ENCODE results near the gene DUSP10.

Gene DUSP10

DNA sequence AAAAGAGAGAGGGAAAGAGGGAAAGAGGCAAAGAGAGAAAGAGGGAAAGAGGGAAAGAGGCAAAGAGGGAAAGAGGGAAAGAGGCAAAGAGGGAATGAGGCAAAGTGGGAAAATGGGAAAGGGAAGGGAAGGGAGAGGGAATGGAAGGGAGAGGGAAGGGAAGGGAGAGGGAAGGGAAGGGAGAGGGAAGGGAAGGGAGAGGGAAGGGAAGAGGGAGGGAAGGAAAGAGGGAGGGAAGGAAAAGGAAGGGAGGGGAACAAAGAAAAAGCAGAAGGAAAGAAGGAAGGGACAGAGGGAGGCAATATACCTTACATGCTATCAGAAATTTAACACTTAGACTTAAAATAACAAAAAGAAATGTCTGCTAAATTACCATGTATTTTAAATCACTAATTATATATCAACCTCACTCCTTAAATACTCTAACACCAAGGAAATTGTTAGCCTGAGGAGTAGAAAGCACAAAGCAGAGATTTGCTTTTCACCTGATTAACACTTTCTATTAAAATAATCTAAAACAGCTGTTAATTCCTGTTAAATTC, 41.8 kb downstream of the DUSP10 start:
- no peak for ATAC-seq

DNA sequence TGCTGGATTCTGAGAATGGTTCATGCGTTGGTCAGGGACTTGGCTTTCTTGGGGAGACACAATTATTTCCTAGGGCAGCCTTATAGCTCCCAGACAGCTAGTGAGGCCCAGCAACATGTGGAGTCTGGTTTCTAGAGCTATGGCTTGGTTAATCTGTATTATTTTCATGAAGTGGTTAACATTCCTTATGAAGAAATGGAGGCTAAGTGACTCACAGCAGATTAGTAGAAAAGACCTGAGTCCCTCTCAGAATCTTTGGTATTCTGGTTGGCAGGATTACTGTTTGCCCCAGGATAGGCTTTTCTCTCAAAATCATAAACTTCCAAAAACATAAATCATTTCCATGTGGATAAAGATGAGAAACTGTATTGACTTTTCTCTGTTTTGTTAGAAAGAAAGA, 42.3 kb downstream of the DUSP10 start:
- ATAC-seq, result peak; percentile 64

More for the DNA sequence above, 41.8 kb downstream of the DUSP10 start:
- TF ChIP-seq BACH2 (CRISPR knock-in tag; IDR thresholded peaks at IDR 0.05; ENCODE audit: borderline replicate concordance) (no peak), ZNF70 (CRISPR knock-in tag; IDR thresholded peaks at IDR 0.05) (no peak), ESRRG (CRISPR knock-in tag; IDR thresholded peaks at IDR 0.05) (no peak), ISL1 (CRISPR knock-in tag; IDR thresholded peaks at IDR 0.05) (no peak), TOX (CRISPR knock-in tag; IDR thresholded peaks at IDR 0.05; ENCODE audit: borderline replicate concordance) (no peak), CSDC2 (CRISPR knock-in tag; IDR thresholded peaks at IDR 0.05) (no peak), ARNTL (CRISPR knock-in tag; IDR thresholded peaks at IDR 0.05; ENCODE audit: borderline replicate concordance, low read depth) (no peak), OSR1 (CRISPR knock-in tag; IDR thresholded peaks at IDR 0.05) (no peak), ZNF8 (CRISPR knock-in tag; IDR thresholded peaks at IDR 0.05) (no peak), ZNF565 (CRISPR knock-in tag; conservative IDR thresholded peaks at IDR 0.05; ENCODE audit: low read depth) (no peak), GLIS3 (CRISPR knock-in tag; IDR thresholded peaks at IDR 0.05) (no peak), PPARA (CRISPR knock-in tag; IDR thresholded peaks at IDR 0.05; ENCODE audit: borderline replicate concordance) (no peak)
- TF ChIP-seq, protein P1, sequence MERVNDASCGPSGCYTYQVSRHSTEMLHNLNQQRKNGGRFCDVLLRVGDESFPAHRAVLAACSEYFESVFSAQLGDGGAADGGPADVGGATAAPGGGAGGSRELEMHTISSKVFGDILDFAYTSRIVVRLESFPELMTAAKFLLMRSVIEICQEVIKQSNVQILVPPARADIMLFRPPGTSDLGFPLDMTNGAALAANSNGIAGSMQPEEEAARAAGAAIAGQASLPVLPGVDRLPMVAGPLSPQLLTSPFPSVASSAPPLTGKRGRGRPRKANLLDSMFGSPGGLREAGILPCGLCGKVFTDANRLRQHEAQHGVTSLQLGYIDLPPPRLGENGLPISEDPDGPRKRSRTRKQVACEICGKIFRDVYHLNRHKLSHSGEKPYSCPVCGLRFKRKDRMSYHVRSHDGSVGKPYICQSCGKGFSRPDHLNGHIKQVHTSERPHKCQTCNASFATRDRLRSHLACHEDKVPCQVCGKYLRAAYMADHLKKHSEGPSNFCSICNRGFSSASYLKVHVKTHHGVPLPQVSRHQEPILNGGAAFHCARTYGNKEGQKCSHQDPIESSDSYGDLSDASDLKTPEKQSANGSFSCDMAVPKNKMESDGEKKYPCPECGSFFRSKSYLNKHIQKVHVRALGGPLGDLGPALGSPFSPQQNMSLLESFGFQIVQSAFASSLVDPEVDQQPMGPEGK (CRISPR knock-in tag; IDR thresholded peaks at IDR 0.05; ENCODE audit: borderline replicate concordance), result no peak
- TF ChIP-seq, protein P2, sequence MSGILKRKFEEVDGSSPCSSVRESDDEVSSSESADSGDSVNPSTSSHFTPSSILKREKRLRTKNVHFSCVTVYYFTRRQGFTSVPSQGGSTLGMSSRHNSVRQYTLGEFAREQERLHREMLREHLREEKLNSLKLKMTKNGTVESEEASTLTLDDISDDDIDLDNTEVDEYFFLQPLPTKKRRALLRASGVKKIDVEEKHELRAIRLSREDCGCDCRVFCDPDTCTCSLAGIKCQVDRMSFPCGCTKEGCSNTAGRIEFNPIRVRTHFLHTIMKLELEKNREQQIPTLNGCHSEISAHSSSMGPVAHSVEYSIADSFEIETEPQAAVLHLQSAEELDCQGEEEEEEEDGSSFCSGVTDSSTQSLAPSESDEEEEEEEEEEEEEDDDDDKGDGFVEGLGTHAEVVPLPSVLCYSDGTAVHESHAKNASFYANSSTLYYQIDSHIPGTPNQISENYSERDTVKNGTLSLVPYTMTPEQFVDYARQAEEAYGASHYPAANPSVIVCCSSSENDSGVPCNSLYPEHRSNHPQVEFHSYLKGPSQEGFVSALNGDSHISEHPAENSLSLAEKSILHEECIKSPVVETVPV (CRISPR knock-in tag; IDR thresholded peaks at IDR 0.05), result no peak

DNA sequence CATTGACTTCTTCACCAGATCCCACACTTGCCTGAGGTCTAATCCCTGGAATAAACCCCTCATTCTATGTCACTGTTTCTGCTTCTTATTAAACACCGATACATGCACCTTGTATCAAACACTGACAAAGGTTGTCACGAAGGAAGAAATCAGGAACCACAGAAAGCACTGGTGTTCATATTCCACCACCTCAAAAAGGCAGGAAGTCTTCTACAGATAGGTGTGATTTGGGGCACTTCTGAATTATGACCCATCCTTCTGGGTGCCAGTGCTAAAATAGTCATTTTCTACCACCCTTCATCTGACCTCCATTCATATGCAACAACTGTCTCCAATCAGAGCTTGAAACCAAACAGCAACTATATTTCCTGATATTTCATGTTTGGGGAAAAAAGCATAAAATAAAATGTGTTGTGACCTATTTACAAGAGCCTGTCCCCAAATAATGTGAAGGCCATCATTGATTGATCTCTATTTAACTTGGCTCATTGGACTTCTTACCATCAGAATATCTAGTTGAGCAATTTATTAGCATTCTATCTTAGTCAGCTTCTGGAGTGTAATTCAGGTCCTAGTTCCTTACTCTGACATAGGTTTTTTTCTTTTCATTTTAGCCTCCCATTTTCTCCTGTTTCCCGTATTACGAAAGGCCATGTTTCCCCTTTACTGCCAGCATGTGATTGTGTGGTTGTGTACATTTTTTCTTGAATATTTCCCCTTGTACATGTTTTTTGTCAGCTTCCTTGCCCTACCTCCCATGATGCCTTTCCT, 43.1 kb downstream of the DUSP10 start:
- TF ChIP-seq, protein P1 (CRISPR knock-in tag; IDR thresholded peaks at IDR 0.05; ENCODE audit: borderline replicate concordance), result no peak
- no peak for TF ChIP-seq ESRRG (CRISPR knock-in tag; IDR thresholded peaks at IDR 0.05)
- TF ChIP-seq OSR1 (CRISPR knock-in tag; IDR thresholded peaks at IDR 0.05), result no peak
- TF ChIP-seq PPARA (CRISPR knock-in tag; IDR thresholded peaks at IDR 0.05; ENCODE audit: borderline replicate concordance), result no peak
- TF ChIP-seq, protein P3, sequence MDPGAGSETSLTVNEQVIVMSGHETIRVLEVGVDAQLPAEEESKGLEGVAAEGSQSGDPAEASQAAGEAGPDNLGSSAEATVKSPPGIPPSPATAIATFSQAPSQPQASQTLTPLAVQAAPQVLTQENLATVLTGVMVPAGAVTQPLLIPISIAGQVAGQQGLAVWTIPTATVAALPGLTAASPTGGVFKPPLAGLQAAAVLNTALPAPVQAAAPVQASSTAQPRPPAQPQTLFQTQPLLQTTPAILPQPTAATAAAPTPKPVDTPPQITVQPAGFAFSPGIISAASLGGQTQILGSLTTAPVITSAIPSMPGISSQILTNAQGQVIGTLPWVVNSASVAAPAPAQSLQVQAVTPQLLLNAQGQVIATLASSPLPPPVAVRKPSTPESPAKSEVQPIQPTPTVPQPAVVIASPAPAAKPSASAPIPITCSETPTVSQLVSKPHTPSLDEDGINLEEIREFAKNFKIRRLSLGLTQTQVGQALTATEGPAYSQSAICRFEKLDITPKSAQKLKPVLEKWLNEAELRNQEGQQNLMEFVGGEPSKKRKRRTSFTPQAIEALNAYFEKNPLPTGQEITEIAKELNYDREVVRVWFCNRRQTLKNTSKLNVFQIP (CRISPR knock-in tag; IDR thresholded peaks at IDR 0.05; ENCODE audit: borderline replicate concordance, low read depth), result no peak
- no peak for TF ChIP-seq ISL1 (CRISPR knock-in tag; IDR thresholded peaks at IDR 0.05)

More for the DNA sequence above, 42.3 kb downstream of the DUSP10 start:
- TF ChIP-seq ZC3H10 (CRISPR knock-in tag; IDR thresholded peaks at IDR 0.05), result peak; percentile 3; the same call in 1 of the 2 replicates
- TF ChIP-seq ZNF8 (CRISPR knock-in tag; IDR thresholded peaks at IDR 0.05), result no peak
- TF ChIP-seq, protein P2 (CRISPR knock-in tag; IDR thresholded peaks at IDR 0.05), result no peak
- TF ChIP-seq, protein P4, sequence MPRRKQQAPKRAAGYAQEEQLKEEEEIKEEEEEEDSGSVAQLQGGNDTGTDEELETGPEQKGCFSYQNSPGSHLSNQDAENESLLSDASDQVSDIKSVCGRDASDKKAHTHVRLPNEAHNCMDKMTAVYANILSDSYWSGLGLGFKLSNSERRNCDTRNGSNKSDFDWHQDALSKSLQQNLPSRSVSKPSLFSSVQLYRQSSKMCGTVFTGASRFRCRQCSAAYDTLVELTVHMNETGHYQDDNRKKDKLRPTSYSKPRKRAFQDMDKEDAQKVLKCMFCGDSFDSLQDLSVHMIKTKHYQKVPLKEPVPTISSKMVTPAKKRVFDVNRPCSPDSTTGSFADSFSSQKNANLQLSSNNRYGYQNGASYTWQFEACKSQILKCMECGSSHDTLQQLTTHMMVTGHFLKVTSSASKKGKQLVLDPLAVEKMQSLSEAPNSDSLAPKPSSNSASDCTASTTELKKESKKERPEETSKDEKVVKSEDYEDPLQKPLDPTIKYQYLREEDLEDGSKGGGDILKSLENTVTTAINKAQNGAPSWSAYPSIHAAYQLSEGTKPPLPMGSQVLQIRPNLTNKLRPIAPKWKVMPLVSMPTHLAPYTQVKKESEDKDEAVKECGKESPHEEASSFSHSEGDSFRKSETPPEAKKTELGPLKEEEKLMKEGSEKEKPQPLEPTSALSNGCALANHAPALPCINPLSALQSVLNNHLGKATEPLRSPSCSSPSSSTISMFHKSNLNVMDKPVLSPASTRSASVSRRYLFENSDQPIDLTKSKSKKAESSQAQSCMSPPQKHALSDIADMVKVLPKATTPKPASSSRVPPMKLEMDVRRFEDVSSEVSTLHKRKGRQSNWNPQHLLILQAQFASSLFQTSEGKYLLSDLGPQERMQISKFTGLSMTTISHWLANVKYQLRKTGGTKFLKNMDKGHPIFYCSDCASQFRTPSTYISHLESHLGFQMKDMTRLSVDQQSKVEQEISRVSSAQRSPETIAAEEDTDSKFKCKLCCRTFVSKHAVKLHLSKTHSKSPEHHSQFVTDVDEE (CRISPR knock-in tag; IDR thresholded peaks at IDR 0.05), result no peak

More for the DNA sequence above, 43.1 kb downstream of the DUSP10 start:
- no peak for ATAC-seq

Data from SK-N-SH treated with all-trans-retinoic acid at 6 μM for 48 hours (cell line).